NCI-H2107 treated with DMSO at 0.1 percent for 48 hours (cell line): ENCODE data around the gene SPDYE18.
"Not testable (repeated sequence)": the region's sequence is repeated elsewhere in the genome, so short reads cannot be mapped to it uniquely, and the experiment has no call there.

ENCODE experiments used
- DNase-seq: peaks from one replicate; lab custom pipeline; 2025; ENCODE audit not compliant: unreplicated experiment; lab: John Stamatoyannopoulos, UW

The SPDYE18 gene

DNA sequence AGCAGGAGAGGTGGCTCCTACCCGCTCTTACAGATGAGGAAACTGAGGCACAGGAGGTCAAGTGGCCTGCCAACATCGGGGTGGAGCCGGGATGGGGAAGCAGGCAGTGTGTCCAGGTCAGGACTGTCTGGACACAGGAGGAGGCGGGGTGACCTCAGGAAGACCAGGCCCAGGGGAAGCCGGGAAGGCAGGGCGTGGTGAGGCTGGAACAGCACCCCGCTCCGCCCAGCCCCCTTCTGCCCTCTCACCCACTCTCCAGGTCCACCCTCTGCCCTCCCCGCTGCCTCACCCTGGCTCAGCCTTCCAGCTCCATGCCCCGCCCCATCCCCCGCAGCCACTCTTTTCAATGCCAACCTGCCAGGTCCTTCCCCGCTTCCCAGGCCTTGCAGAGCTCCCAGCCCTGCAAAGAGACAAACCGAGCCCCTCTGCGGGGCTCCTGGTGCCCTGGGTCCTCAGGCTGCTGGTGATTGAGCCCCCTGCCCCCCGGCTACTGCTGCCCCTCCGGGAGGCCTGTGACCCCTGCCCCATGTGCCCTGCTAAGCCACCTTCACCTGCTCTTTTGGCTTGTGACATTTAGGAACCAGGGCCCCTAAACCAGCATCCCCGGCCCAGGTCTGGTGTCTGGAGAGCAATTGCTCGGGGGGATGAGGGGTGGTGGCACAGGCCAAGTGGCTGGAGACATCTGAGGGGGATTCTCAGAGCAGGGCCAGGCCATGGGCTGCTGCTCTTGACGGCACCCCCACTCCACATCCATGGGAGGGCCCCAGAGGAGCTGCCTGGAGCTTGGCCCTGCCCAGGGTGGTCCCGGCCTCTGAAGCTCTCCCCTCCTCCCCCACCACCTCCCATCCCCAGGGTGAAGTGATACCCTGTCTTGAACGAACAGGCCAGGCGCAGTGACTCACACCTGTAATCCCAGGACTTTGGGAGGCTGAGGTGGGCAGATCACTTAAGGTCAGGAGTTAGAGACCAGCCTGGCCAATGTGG is 55.9 kb downstream of the SPDYE18 start:
- DNase-seq: not testable (repeated sequence)

DNA sequence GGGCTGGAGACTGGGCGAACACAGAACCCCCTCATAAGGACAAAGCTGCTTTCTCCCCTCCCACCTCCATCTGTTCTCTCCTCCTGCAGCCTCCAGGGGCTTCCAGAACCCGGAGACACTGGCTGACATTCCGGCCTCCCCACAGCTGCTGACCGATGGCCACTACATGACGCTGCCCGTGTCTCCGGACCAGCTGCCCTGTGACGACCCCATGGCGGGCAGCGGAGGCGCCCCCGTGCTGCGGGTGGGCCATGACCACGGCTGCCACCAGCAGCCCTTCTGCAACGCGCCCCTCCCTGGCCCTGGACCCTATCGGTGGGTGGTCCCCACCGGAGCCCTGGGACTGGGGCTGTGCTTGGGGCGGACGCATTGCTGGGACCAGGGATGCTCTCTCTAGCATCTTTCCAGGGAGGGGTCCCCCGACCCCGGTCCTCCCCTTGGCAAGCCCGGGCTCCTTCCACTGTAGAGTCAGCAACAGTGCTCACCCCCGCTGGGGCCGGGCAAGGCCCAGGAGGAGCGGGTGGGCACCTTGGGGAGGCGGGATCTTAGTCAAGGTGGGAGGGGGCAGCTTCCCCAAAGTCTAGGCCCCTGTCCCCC is 56.8 kb downstream of the SPDYE18 start:
- not testable (repeated sequence) for DNase-seq

DNA sequence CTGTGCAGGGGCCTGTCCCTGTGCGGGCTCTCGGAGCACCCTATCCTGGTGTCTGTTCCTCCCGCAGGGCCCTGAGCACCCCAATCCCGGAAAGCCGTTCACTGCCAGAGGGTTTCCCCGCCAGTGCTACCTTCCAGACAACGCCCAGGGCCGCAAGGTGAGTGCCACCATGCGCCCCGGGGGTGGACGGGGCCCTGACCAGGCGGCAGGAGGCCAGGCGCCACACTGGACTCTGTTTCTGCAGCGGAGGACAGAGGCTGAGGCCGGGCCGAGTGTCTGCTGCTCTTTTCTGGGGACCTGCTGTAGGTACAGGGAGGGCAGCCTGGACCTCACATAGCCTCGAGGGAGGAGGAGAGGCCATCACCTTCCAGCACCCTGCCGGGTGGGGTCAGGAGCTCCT is 58.2 kb downstream of the SPDYE18 start:
- not testable (repeated sequence) for DNase-seq

- DNase-seq: not testable (repeated sequence)
Observed at GRCh38 chr7:77003241-77003640, 59.1 kb downstream of the SPDYE18 start.

- DNase-seq: not testable (repeated sequence)
Observed at GRCh38 chr7:77002678-77003233, 59.6 kb downstream of the SPDYE18 start.

DNA sequence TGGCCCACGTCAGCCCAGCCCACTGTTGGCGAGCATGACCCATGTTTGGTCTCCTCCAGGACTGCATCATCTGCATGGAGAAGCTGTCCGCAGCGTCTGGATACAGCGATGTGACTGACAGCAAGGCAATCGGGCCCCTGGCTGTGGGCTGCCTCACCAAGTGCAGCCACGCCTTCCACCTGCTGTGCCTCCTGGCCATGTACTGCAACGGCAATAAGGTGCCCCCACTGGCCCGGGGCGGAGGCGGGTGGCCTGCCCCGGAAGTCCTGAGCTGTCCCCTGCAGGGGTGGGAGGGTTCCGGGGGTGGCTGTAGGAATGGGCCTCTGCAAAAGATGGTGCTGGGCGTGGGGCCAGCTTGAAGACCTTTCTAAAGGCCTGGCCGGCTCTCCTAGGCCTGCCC is 60.3 kb downstream of the SPDYE18 start:
- DNase-seq: not testable (repeated sequence)
